ENCODE data around the gene HOXA3.

DNA sequence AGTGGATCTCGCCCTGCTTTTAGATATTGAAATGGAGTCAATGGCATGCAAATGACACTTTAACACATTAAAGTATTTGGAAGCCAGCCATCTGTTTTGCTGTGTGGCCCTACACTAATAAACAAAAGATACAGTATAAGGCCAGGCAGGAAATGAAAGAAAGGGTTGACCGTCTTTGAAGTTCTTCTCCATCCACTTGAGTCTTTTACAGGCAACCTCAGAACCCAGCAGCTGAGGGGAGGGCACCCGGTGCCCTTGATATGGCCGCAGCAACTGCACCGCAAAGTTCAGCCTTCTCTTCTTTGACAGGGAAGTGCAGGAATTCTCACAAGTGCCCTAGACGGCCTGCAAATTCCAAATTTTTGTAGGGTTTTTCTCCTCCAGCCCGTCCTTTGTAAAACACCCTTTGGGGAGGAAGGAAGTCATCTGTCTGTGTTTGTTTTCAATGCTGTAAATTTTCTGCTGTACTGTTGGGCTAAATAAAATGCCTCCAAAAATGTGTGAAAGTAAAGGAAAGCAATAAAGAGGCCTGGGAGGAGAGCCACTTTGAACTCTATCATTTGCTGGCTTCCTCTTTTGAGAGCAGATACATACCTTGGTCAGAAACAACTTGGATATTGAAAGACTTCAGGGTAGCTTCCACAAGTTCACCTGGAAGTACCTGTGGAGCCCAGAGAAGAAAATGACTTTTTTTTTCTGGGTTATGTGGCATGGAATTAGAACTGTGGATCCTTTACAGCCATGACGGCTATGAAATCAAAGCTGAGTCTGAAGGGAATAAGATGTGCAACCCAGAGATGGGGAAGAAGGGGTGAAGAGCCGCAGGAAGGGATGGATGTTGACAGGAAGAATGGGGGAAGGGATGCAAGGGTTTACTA lies 60.2 kb downstream of the HOXA3 start:
- TF ChIP-seq ZNF850 (CRISPR knock-in tag; conservative IDR thresholded peaks at IDR 0.05), result no peak
- no peak for TF ChIP-seq MLX (CRISPR knock-in tag; IDR thresholded peaks at IDR 0.05)
- TF ChIP-seq MTERF4 (CRISPR knock-in tag; IDR thresholded peaks at IDR 0.05), result no peak
- no peak for TF ChIP-seq NFIB (CRISPR knock-in tag; IDR thresholded peaks at IDR 0.05; ENCODE audit: borderline replicate concordance)
- no peak for TF ChIP-seq EZH2 (conservative IDR thresholded peaks at IDR 0.05; ENCODE audit: low read depth, low read length)
- no peak for TF ChIP-seq TCF7L2 (IDR thresholded peaks at IDR 0.05; ENCODE audit: low read depth, low read length)
- no peak for TF ChIP-seq CTCF (CRISPR knock-in tag; IDR thresholded peaks at IDR 0.05)
- no peak for TF ChIP-seq ETV6 (CRISPR knock-in tag; conservative IDR thresholded peaks at IDR 0.05)
- TF ChIP-seq MAZ (IDR thresholded peaks at IDR 0.05; ENCODE audit: borderline replicate concordance, low read depth, low read length), result no peak
- no peak for TF ChIP-seq MAZ (CRISPR knock-in tag; IDR thresholded peaks at IDR 0.05; ENCODE audit: low read depth)
- no peak for TF ChIP-seq POLR2A (IDR thresholded peaks at IDR 0.05; ENCODE audit: insufficient read depth in 1 of 2, low read depth in 2 of 2, low read length in 2 of 2)
- no peak for TF ChIP-seq MIXL1 (CRISPR knock-in tag; IDR thresholded peaks at IDR 0.05)
- TF ChIP-seq, protein P1, sequence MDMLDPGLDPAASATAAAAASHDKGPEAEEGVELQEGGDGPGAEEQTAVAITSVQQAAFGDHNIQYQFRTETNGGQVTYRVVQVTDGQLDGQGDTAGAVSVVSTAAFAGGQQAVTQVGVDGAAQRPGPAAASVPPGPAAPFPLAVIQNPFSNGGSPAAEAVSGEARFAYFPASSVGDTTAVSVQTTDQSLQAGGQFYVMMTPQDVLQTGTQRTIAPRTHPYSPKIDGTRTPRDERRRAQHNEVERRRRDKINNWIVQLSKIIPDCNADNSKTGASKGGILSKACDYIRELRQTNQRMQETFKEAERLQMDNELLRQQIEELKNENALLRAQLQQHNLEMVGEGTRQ (IDR thresholded peaks at IDR 0.05; ENCODE audit: low read depth, low read length), result no peak
- TF ChIP-seq, protein P1 (CRISPR knock-in tag; IDR thresholded peaks at IDR 0.05; ENCODE audit: borderline replicate concordance), result no peak
- TF ChIP-seq POLR2AphosphoS5 (IDR thresholded peaks at IDR 0.05; ENCODE audit: low read depth, low read length), result no peak
- no peak for TF ChIP-seq ZNF660 (CRISPR knock-in tag; IDR thresholded peaks at IDR 0.05; ENCODE audit: borderline replicate concordance, low read depth)

Data from HepG2 (cell line).